ENCODE data around the gene C1orf21.

Gene C1orf21

GRCh38 chr1:184425449-184426277 lies 38.8 kb downstream of the C1orf21 start:
- Histone ChIP-seq H3K4ac (ENCODE audit: low read depth in 1 of 2, low read length in 2 of 2) (peak overlapping the region in 1 of 2 experiments; percentile 73), H3K18ac (ENCODE audit: low read depth in 1 of 2, low read length in 2 of 2) (peak overlapping the region in 1 of 2 experiments; percentile 80), H3K9ac (ENCODE audit: low read length) (no peak overlapping the region), H3K9me3 (ENCODE audit: control insufficient read depth, low read length) (no peaks in the 10 kb centered on the region), H3K23ac (ENCODE audit: low read length in 2 of 2) (no peak overlapping the region), H3K4me3 (ENCODE audit: insufficient read depth in 1 of 2, low read depth in 1 of 2, low read length in 2 of 2) (no peak overlapping the region), H2BK120ac (ENCODE audit: low read depth, low read length) (no peak overlapping the region), H3K14ac (ENCODE audit: low read length in 2 of 2) (peak overlapping the region in 1 of 2 experiments; percentile 20), H2AK5ac (ENCODE audit: low read length, severe bottlenecking) (no peak overlapping the region), H4K91ac (ENCODE audit: low read length) (no peak overlapping the region), H3K27ac (ENCODE audit: low read length, poor library complexity, severe bottlenecking) (no peak overlapping the region), H2BK15ac (ENCODE audit: low read depth, poor library complexity, severe bottlenecking) (no peak overlapping the region), H4K8ac (ENCODE audit: low read length) (no peak overlapping the region), H2BK12ac (ENCODE audit: low read length in 2 of 2) (peak overlapping the region in 1 of 2 experiments; percentile 39), H3K79me1 (replicated peaks; ENCODE audit: low read length, poor library complexity, severe bottlenecking) (peaks cover 17% of the 10 kb centered on the region), H2BK5ac (ENCODE audit: low read depth, low read length, poor library complexity, severe bottlenecking) (no peak overlapping the region), H3K36me3 (ENCODE audit: control insufficient read depth in 1 of 2, insufficient read depth in 2 of 2, low read depth in 1 of 2, low read length in 2 of 2) (peaks cover 0 to 12% of the 10 kb centered on the region in 2 experiments), H3K4me2 (ENCODE audit: low read length, poor library complexity, severe bottlenecking) (no peak overlapping the region), H2AFZ (ENCODE audit: low read depth, low read length) (no peak overlapping the region), H3K27me3 (ENCODE audit: control insufficient read depth in 1 of 2, insufficient read depth in 1 of 2, low read length in 2 of 2) (no peaks in the 10 kb centered on the region), H3K4me1 (ENCODE audit: control insufficient read depth, insufficient read depth, low read depth, low read length) (no peaks in the 10 kb centered on the region)
- peak; percentile 35 for DNase-seq
- WGBS = 84% methylated on average over 5 of the region's 7 CpGs

GRCh38 chr1:184426278-184426674 lies 39.4 kb downstream of the C1orf21 start:
- Histone ChIP-seq H3K4me2 (ENCODE audit: low read length, poor library complexity, severe bottlenecking) (no peak overlapping the region), H3K4me3 (ENCODE audit: insufficient read depth in 1 of 2, low read depth in 1 of 2, low read length in 2 of 2) (no peak overlapping the region), H3K18ac (ENCODE audit: low read depth in 1 of 2, low read length in 2 of 2) (no peak overlapping the region), H2BK12ac (ENCODE audit: low read length in 2 of 2) (no peak overlapping the region), H3K36me3 (ENCODE audit: control insufficient read depth in 1 of 2, insufficient read depth in 2 of 2, low read depth in 1 of 2, low read length in 2 of 2) (peaks cover 0 to 12% of the 10 kb centered on the region in 2 experiments), H2BK15ac (ENCODE audit: low read depth, poor library complexity, severe bottlenecking) (no peak overlapping the region), H3K4ac (ENCODE audit: low read depth in 1 of 2, low read length in 2 of 2) (no peak overlapping the region), H3K14ac (ENCODE audit: low read length in 2 of 2) (no peak overlapping the region), H2BK120ac (ENCODE audit: low read depth, low read length) (no peak overlapping the region), H3K9me3 (ENCODE audit: control insufficient read depth, low read length) (no peaks in the 10 kb centered on the region), H3K23ac (ENCODE audit: low read length in 2 of 2) (no peak overlapping the region), H3K9ac (ENCODE audit: low read length) (no peak overlapping the region), H3K79me1 (replicated peaks; ENCODE audit: low read length, poor library complexity, severe bottlenecking) (peaks cover 13% of the 10 kb centered on the region), H4K8ac (ENCODE audit: low read length) (no peak overlapping the region), H3K27me3 (ENCODE audit: control insufficient read depth in 1 of 2, insufficient read depth in 1 of 2, low read length in 2 of 2) (no peaks in the 10 kb centered on the region), H2AFZ (ENCODE audit: low read depth, low read length) (no peak overlapping the region), H3K27ac (ENCODE audit: low read length, poor library complexity, severe bottlenecking) (no peak overlapping the region), H3K4me1 (ENCODE audit: control insufficient read depth, insufficient read depth, low read depth, low read length) (no peaks in the 10 kb centered on the region), H2BK5ac (ENCODE audit: low read depth, low read length, poor library complexity, severe bottlenecking) (no peak overlapping the region), H2AK5ac (ENCODE audit: low read length, severe bottlenecking) (no peak overlapping the region), H4K91ac (ENCODE audit: low read length) (no peak overlapping the region)
- 89% methylated on average over 7 of the region's 7 CpGs for WGBS
- no peak for DNase-seq

- Histone ChIP-seq H3K4me2 (ENCODE audit: low read length, poor library complexity, severe bottlenecking) (no peak overlapping the region), H3K4ac (ENCODE audit: low read depth in 1 of 2, low read length in 2 of 2) (no peak overlapping the region), H3K36me3 (ENCODE audit: control insufficient read depth in 1 of 2, insufficient read depth in 2 of 2, low read depth in 1 of 2, low read length in 2 of 2) (peaks cover 0 to 11% of the 10 kb centered on the region in 2 experiments), H2BK15ac (ENCODE audit: low read depth, poor library complexity, severe bottlenecking) (no peak overlapping the region), H4K8ac (ENCODE audit: low read length) (no peak overlapping the region), H4K91ac (ENCODE audit: low read length) (no peak overlapping the region), H2BK120ac (ENCODE audit: low read depth, low read length) (no peak overlapping the region), H3K27me3 (ENCODE audit: control insufficient read depth in 1 of 2, insufficient read depth in 1 of 2, low read length in 2 of 2) (no peaks in the 10 kb centered on the region), H3K27ac (ENCODE audit: low read length, poor library complexity, severe bottlenecking) (no peak overlapping the region), H3K9ac (ENCODE audit: low read length) (no peak overlapping the region), H2AK5ac (ENCODE audit: low read length, severe bottlenecking) (no peak overlapping the region), H3K23ac (ENCODE audit: low read length in 2 of 2) (no peak overlapping the region), H3K79me1 (replicated peaks; ENCODE audit: low read length, poor library complexity, severe bottlenecking) (peaks cover 13% of the 10 kb centered on the region), H2BK12ac (ENCODE audit: low read length in 2 of 2) (no peak overlapping the region), H3K18ac (ENCODE audit: low read depth in 1 of 2, low read length in 2 of 2) (no peak overlapping the region), H2AFZ (ENCODE audit: low read depth, low read length) (no peak overlapping the region), H3K14ac (ENCODE audit: low read length in 2 of 2) (no peak overlapping the region), H3K4me1 (ENCODE audit: control insufficient read depth, insufficient read depth, low read depth, low read length) (no peaks in the 10 kb centered on the region), H2BK5ac (ENCODE audit: low read depth, low read length, poor library complexity, severe bottlenecking) (no peak overlapping the region), H3K4me3 (ENCODE audit: insufficient read depth in 1 of 2, low read depth in 1 of 2, low read length in 2 of 2) (no peak overlapping the region), H3K9me3 (ENCODE audit: control insufficient read depth, low read length) (no peaks in the 10 kb centered on the region)
- DNase-seq = no peak
- WGBS = 100% methylated on average over 2 of the region's 2 CpGs
Measured at GRCh38 chr1:184427722-184428121, 40.9 kb downstream of the C1orf21 start.

GRCh38 chr1:184428604-184429003 lies 41.8 kb downstream of the C1orf21 start:
- Histone ChIP-seq H3K79me1 (replicated peaks; ENCODE audit: low read length, poor library complexity, severe bottlenecking) (peaks cover 18% of the 10 kb centered on the region), H2AK5ac (ENCODE audit: low read length, severe bottlenecking) (no peak overlapping the region), H2BK12ac (ENCODE audit: low read length in 2 of 2) (no peak overlapping the region), H3K27ac (ENCODE audit: low read length, poor library complexity, severe bottlenecking) (no peak overlapping the region), H4K8ac (ENCODE audit: low read length) (no peak overlapping the region), H3K4me3 (ENCODE audit: insufficient read depth in 1 of 2, low read depth in 1 of 2, low read length in 2 of 2) (no peak overlapping the region), H3K18ac (ENCODE audit: low read depth in 1 of 2, low read length in 2 of 2) (peak overlapping the region in 1 of 2 experiments; percentile 0), H3K36me3 (ENCODE audit: control insufficient read depth in 1 of 2, insufficient read depth in 2 of 2, low read depth in 1 of 2, low read length in 2 of 2) (peaks cover 0 to 7% of the 10 kb centered on the region in 2 experiments), H3K14ac (ENCODE audit: low read length in 2 of 2) (no peak overlapping the region), H2BK15ac (ENCODE audit: low read depth, poor library complexity, severe bottlenecking) (no peak overlapping the region), H3K4ac (ENCODE audit: low read depth in 1 of 2, low read length in 2 of 2) (no peak overlapping the region), H3K23ac (ENCODE audit: low read length in 2 of 2) (no peak overlapping the region), H3K27me3 (ENCODE audit: control insufficient read depth in 1 of 2, insufficient read depth in 1 of 2, low read length in 2 of 2) (no peaks in the 10 kb centered on the region), H4K91ac (ENCODE audit: low read length) (no peak overlapping the region), H3K4me2 (ENCODE audit: low read length, poor library complexity, severe bottlenecking) (no peak overlapping the region), H2BK5ac (ENCODE audit: low read depth, low read length, poor library complexity, severe bottlenecking) (no peak overlapping the region), H3K4me1 (ENCODE audit: control insufficient read depth, insufficient read depth, low read depth, low read length) (no peaks in the 10 kb centered on the region), H2BK120ac (ENCODE audit: low read depth, low read length) (no peak overlapping the region), H2AFZ (ENCODE audit: low read depth, low read length) (no peak overlapping the region), H3K9me3 (ENCODE audit: control insufficient read depth, low read length) (no peaks in the 10 kb centered on the region), H3K9ac (ENCODE audit: low read length) (no peak overlapping the region)
- no peak for DNase-seq
